ENCODE data around the gene TMEM161B.
"Not testable (repeated sequence)": the region's sequence is repeated elsewhere in the genome, so short reads cannot be mapped to it uniquely, and the experiment has no call there.

Gene TMEM161B

DNA sequence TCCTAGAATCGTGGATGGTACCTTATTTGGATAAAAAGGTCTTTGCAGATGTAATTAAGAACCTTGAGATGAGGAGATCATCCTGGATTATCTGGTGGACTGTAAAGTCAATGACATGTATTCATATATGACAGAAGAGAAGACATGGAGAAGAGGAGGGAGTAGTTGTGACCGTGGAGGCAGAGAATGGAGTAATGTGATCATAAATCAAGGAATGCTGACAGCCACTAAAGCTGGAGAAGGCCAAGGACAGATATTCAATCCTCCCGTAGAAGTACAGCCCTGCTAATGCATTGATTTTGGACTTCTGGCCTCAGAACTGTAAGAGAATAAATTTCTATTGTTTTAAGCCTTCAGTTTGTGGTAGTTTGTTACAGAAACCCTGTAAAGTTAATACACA is 18.7 kb upstream of the TMEM161B start:
- no peak overlapping the region for H3K4me3 ChIP-seq (ENCODE audit: low read depth, low read length)
- TF ChIP-seq CTCF (IDR thresholded peaks at IDR 0.05; ENCODE audit: low read depth, low read length, missing control alignments): no peak
- DNase-seq (ENCODE audit: low read depth): no peak

GRCh38 chr5:88283690-88284089 is 15.0 kb upstream of the TMEM161B start:
- H3K4me3 ChIP-seq (ENCODE audit: low read depth, low read length): no peak overlapping the region

GRCh38 chr5:88281322-88281721 is 12.7 kb upstream of the TMEM161B start:
- no peak overlapping the region for H3K4me3 ChIP-seq (ENCODE audit: low read depth, low read length)
- no peak for TF ChIP-seq CTCF (IDR thresholded peaks at IDR 0.05; ENCODE audit: low read depth, low read length, missing control alignments)
- DNase-seq (ENCODE audit: low read depth): no peak

More at GRCh38 chr5:88283690-88284089, 15.0 kb upstream of the TMEM161B start:
- no peak for TF ChIP-seq CTCF (IDR thresholded peaks at IDR 0.05; ENCODE audit: low read depth, low read length, missing control alignments)
- no peak for DNase-seq (ENCODE audit: low read depth)

GRCh38 chr5:88279584-88279983 is 10.9 kb upstream of the TMEM161B start:
- no peak overlapping the region for H3K4me3 ChIP-seq (ENCODE audit: low read depth, low read length)
- DNase-seq (ENCODE audit: low read depth): no peak

GRCh38 chr5:88276378-88276777 is 7.7 kb upstream of the TMEM161B start:
- H3K4me3 ChIP-seq (ENCODE audit: low read depth, low read length): no peak overlapping the region
- TF ChIP-seq CTCF (IDR thresholded peaks at IDR 0.05; ENCODE audit: low read depth, low read length, missing control alignments): no peak
- DNase-seq (ENCODE audit: low read depth): no peak

More at GRCh38 chr5:88279584-88279983, 10.9 kb upstream of the TMEM161B start:
- TF ChIP-seq CTCF (IDR thresholded peaks at IDR 0.05; ENCODE audit: low read depth, low read length, missing control alignments): no peak

- no peak for DNase-seq (ENCODE audit: low read depth)
- no peak for TF ChIP-seq CTCF (IDR thresholded peaks at IDR 0.05; ENCODE audit: low read depth, low read length, missing control alignments)
- no peak overlapping the region for H3K4me3 ChIP-seq (ENCODE audit: low read depth, low read length)
Observed at GRCh38 chr5:88275581-88275980, 6.9 kb upstream of the TMEM161B start.

DNA sequence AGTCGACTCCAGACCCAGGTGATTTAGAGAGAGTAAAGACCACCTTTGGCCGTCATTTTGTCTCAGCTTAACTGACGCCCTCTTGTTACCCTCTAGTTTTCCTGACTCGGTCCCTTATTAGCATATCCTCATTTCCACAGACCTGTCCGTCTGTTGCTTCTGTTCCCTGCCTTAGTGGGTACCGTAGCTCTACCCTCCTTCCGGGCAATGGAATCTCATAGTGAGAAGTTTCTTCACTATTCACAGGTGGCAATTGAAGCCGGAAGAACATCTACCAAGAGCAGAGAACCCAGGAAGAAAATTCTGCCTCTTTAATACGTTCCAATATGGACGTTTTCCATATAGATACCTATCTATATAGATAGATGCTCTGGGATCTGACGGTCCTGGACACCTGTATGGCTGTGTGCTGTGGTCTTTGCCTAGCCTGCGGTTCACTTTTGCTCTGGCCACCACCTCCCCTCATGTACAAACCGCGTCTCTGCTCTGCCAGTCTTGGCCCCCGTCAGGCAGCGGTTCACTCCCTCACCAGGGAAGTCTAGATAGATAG is 652 bp upstream of the TMEM161B start:
- no peak for DNase-seq (ENCODE audit: low read depth)
- TF ChIP-seq CTCF (IDR thresholded peaks at IDR 0.05; ENCODE audit: low read depth, low read length, missing control alignments): no peak
- H3K4me3 ChIP-seq (ENCODE audit: low read depth, low read length): peak overlapping the region; percentile 67

- DNase-seq (ENCODE audit: low read depth): not testable (repeated sequence)
Observed at GRCh38 chr5:88264565-88264964, 4.1 kb downstream of the TMEM161B start.

More at GRCh38 chr5:88264565-88264964, 4.1 kb downstream of the TMEM161B start:
- not testable (repeated sequence) for H3K4me3 ChIP-seq (ENCODE audit: low read depth, low read length)
